Kidney (tissue), 14 donors: Measurements from ENCODE around the gene BARHL1. TPM values are rescaled to one million over a fixed set of nuclear protein-coding genes. Genes with fewer than 3 reads are reported as not detected.

ENCODE experiments used
- DNase-seq, 5 donors: peaks; one replicate each; pipeline ENCODE4 v3.0.0-alpha.2; 2013 to 2020
- FAIRE-seq: peaks from 2 replicates; lab custom pipeline; 2012; peaks lifted over from hg19 to GRCh38; lab: Jason Lieb, UNC
- H3K27ac ChIP-seq, 2 donors: one replicate each; pipeline ENCODE4 v1.7.0; 2013; ENCODE audit warnings: low read depth in 2 of 2, low read length in 2 of 2, inconsistent platforms in 1 of 2
- H3K27me3 ChIP-seq: one replicate; pipeline ENCODE4 v1.7.1; 2013; ENCODE audit warnings: low read length, inconsistent platforms; ENCODE audit not compliant: control insufficient read depth, insufficient read depth
- H3K36me3 ChIP-seq, 3 donors: one replicate each; pipeline versions ENCODE4 v1.7.0 to v1.7.1; 2013; ENCODE audit warnings: low read length in 3 of 3, control low read depth in 1 of 3, inconsistent platforms in 1 of 3; ENCODE audit not compliant: insufficient read depth in 3 of 3, control insufficient read depth in 2 of 3
- H3K4me1 ChIP-seq, 3 donors: one replicate each; pipeline versions ENCODE4 v1.7.0 to v1.7.1; 2013; ENCODE audit warnings: low read length in 3 of 3, inconsistent platforms in 1 of 3, low read depth in 1 of 3; ENCODE audit not compliant: control insufficient read depth in 2 of 3, insufficient read depth in 2 of 3
- H3K4me3 ChIP-seq, 3 donors: one replicate each; pipeline versions ENCODE4 v1.7.0 to v1.8.1; 2013; ENCODE audit warnings: low read length in 3 of 3, control low read depth in 1 of 3, inconsistent platforms in 1 of 3
- H3K9ac ChIP-seq, 3 donors: one replicate each; pipeline versions ENCODE4 v1.7.0 to v1.7.1; 2013; ENCODE audit warnings: low read length in 3 of 3, control low read depth in 1 of 3, inconsistent platforms in 1 of 3
- H3K9me3 ChIP-seq, 3 donors: one replicate each; pipeline versions ENCODE4 v1.7.0 to v1.7.1; 2013; ENCODE audit warnings: low read length in 3 of 3, control low read depth in 1 of 3, inconsistent platforms in 1 of 3; ENCODE audit not compliant: control insufficient read depth in 2 of 3, insufficient read depth in 1 of 3
- intact Hi-C: fragments of 100-400 bp; cut with DNase I; formaldehyde crosslinking; loops from one replicate; pipeline ENCODE4 v1.11.1; 2022
- polyA plus RNA-seq: library from polyadenylated mRNA; stranded (reverse); fragments of 350-450 nt; fragmentation: Illumina TruSeq; extraction: RNeasy Lipid Tissue Mini Kit (QIAGEN cat#74804); gene quantifications from one replicate; pipeline ENCODE4 v1.2.3, GENCODE V29; 2014; ENCODE audit warnings: low read depth, low replicate concordance; ENCODE audit not compliant: insufficient read depth
- total RNA-seq: library from RNA; stranded (reverse); fragmentation: NEBNext Ultra II Directional; extraction: Animal tissue kit (Norgen Biotek cat#: 25700); gene quantifications from one replicate; pipeline ENCODE4 v1.2.1, GENCODE V29; 2021
- TF ChIP-seq, protein P1 (sequence below): IDR thresholded peaks from 3 replicates; pipeline ENCODE4 v1.5.1; 2012; ENCODE audit warnings: mild to moderate bottlenecking, moderate library complexity, borderline replicate concordance; ENCODE audit not compliant: insufficient read depth; ENCODE audit errors: extremely low read depth
- donor health status: control.
- donor health status: control.
- donor health status: control.
- donor health status: control.
- donor health status: control.
- donor health status: DM: yes; HTN: yes; CAD: no.
- donor health status: Normal renal cell carcinoma (clear cell type).

BARHL1 gene
- total and polyA plus RNA-seq, 2 donors from 2014 or later, result not detected

DNA sequence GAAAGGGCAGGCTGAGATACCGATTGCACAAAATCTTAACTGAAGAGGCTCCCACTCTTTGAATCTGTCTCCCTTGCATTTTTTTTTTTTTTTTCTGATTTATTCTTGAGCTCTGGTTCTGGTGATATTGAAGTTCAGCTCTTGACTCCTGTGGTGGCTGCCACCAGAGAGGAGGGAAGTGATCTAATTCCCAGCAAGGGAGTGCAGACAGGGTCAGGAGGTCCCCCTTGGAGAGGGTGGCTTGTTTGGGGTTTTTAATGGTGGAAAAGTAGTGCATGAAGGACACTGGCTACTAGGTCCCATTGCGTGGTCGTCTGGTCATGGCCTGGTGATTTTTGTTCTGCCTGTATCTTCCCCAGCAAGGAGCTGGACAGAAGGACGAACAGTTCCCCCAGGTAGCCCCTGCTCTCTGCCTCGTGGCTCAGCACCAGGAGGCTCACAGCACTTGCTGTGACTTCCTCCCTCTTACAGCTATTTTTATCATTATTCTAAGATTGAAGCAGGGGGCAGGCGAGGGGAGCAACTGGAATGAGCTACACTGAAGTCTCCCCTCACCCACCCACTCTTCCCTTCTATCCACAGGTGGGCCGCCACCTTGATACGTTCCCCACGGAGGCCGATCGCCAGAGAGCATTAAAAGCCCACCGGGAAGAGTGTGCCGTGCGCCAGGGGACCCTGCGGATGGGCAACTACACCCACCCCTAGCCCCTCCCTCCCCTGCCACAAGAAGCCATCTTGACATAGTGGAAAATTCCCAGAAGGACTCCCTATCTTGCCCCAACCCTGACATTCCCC is 10.4 kb upstream of the BARHL1 start:
- TF ChIP-seq, protein P1, sequence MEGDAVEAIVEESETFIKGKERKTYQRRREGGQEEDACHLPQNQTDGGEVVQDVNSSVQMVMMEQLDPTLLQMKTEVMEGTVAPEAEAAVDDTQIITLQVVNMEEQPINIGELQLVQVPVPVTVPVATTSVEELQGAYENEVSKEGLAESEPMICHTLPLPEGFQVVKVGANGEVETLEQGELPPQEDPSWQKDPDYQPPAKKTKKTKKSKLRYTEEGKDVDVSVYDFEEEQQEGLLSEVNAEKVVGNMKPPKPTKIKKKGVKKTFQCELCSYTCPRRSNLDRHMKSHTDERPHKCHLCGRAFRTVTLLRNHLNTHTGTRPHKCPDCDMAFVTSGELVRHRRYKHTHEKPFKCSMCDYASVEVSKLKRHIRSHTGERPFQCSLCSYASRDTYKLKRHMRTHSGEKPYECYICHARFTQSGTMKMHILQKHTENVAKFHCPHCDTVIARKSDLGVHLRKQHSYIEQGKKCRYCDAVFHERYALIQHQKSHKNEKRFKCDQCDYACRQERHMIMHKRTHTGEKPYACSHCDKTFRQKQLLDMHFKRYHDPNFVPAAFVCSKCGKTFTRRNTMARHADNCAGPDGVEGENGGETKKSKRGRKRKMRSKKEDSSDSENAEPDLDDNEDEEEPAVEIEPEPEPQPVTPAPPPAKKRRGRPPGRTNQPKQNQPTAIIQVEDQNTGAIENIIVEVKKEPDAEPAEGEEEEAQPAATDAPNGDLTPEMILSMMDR, result no peak
- no peaks in the 10 kb centered on the region for H3K36me3 ChIP-seq
- peaks cover 7% of the 10 kb centered on the region for H3K27me3 ChIP-seq
- intact Hi-C loops, result loop anchor here (10.0 kb wide), 1 partner anchor 157 kb away; the partner anchor contains the start of gene CFAP77
- H3K4me1 ChIP-seq, result no peaks in the 10 kb centered on the region
- no peak overlapping the region for H3K4me3 ChIP-seq
- H3K27ac ChIP-seq, result no peak overlapping the region
- no peaks in the 10 kb centered on the region for H3K9me3 ChIP-seq
- H3K9ac ChIP-seq, result no peak overlapping the region
- FAIRE-seq (no peak), DNase-seq (peak in 1 of 5 donors; percentile 31)

DNA sequence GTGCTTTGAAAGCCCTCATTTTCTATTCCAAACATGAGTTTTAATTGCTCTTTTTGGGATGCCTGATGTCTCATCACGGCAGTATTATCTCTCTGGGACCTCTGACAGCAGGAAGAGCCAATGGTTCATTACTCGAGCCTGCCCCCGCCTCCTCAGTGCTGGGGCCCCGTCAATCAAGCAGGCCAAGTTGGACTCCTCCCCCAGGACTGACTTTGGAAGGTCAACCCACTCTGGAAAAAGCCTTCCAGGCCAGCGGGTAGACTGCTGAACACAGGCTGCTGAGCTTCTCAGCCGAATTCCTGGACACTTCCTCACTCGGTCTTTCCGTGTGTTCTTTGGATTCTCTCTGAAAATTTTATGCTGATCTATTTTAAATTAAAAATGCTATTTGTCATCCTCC is 9.5 kb upstream of the BARHL1 start:
- TF ChIP-seq, protein P1, result no peak
- Histone ChIP-seq H3K9me3 (no peaks in the 10 kb centered on the region), H3K4me1 (no peaks in the 10 kb centered on the region), H3K9ac (no peak overlapping the region), H3K27ac (no peak overlapping the region), H3K4me3 (no peak overlapping the region), H3K27me3 (peaks cover 16% of the 10 kb centered on the region), H3K36me3 (no peaks in the 10 kb centered on the region)
- DNase-seq, result peak in 1 of 5 donors; percentile 41
- intact Hi-C loops, result loop anchor here (10.0 kb wide), 1 partner anchor 158 kb away; the partner anchor contains the start of gene CFAP77
- no peak for FAIRE-seq

DNA sequence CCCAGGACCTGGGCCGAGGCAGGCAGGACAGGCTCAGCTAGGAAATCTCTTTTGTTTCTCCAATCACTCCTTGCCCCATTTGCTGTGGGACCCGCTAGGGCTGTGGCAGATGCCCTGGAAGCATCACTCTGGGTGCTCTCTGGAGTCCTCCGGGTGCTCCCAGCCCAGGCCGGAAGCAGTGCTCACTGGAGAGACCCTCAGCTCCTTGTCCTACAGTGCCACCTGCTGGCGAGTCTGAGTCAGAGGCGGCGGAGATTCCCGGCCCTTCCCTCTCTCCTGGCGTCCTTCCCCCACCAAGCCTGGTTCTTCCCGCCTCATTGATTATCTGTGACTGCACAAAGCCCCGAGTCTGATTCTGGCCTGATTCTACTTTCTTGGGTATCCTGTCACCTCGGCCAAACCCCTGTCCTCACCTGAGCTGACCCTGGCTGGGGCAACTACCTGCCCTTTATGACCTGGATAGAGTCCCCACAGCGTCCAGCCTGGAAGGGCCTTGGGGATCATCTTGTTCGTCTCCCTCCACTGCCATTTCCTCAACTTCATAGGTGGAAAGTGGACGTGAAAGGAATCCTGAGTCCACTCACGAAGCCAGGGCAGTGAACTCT is 7.3 kb upstream of the BARHL1 start:
- H3K36me3 ChIP-seq, result no peaks in the 10 kb centered on the region
- TF ChIP-seq, protein P1, result peak; percentile 79
- H3K4me1 ChIP-seq, result no peaks in the 10 kb centered on the region
- DNase-seq, result peak; percentile 86 to 93 (median 89)
- H3K9me3 ChIP-seq, result no peaks in the 10 kb centered on the region
- FAIRE-seq, result no peak
- intact Hi-C loops, result loop anchor here (5.0 to 10.0 kb wide), 2 partner anchors 68 to 160 kb away; partner anchors contain the start of gene CFAP77
- H3K27me3 ChIP-seq, result peaks cover 32% of the 10 kb centered on the region
- H3K27ac ChIP-seq, result no peak overlapping the region
- no peak overlapping the region for H3K4me3 ChIP-seq
- no peak overlapping the region for H3K9ac ChIP-seq
